CD4-positive, alpha-beta T cell (primary cell): ENCODE data around the gene LY6G5C. TPM values are rescaled to one million over a fixed set of nuclear protein-coding genes. Genes with fewer than 3 reads are reported as not detected.
A peak's percentile ranks its signal among the peaks of the same experiment; 100 is the strongest.

Experiments used
- ATAC-seq: fragments of 200-7000 bp; cut with Tn5 transposase; one replicate; pipeline ENCODE4 v1.10.0; 2022; ENCODE audit warnings: mild to moderate bottlenecking; ENCODE audit not compliant: poor library complexity
- CTCF ChIA-PET: fragments of 350-600 bp; sonication (Branson Sonifier 250); formaldehyde crosslinking; loops from one replicate; lab custom pipeline; 2021; ENCODE audit warnings: antibody characterized with exemption, inconsistent platforms; lab: Charles Lee
- POLR2A ChIA-PET: fragments of 350-600 bp; sonication (Branson Sonifier 250); formaldehyde crosslinking; loops from one replicate; lab custom pipeline; 2021; ENCODE audit warnings: antibody characterized with exemption, inconsistent platforms; lab: Charles Lee
- DNase-seq, 14 experiments: peaks; one replicate each; pipeline ENCODE4 v3.0.0-alpha.2; 2013 to 2020; ENCODE audit warnings: mixed read lengths in 2 of 14
- H3K27ac ChIP-seq, 2 donors: one replicate each; pipeline versions ENCODE4 v1.5.1 to v1.7.0; 2013; ENCODE audit warnings: low read length in 2 of 2, low read depth in 1 of 2, mild to moderate bottlenecking in 1 of 2
- H3K27me3 ChIP-seq, 2 experiments: 1 replicate in 1 of 2; 2 replicates in 1 of 2; pipeline versions ENCODE4 v1.6.1 to v1.7.0; 2013; ENCODE audit warnings: low read length in 2 of 2, control low read depth in 1 of 2, mild to moderate bottlenecking in 1 of 2, moderate library complexity in 1 of 2; ENCODE audit not compliant: insufficient read depth in 2 of 2, control insufficient read depth in 1 of 2
- H3K36me3 ChIP-seq: one replicate; pipeline ENCODE4 v1.6.1; 2013; ENCODE audit warnings: low read length, control low read depth; ENCODE audit not compliant: insufficient read depth
- H3K4me1 ChIP-seq: one replicate; pipeline ENCODE4 v1.6.1; 2013; ENCODE audit warnings: low read length, control low read depth; ENCODE audit not compliant: insufficient read depth
- H3K4me3 ChIP-seq: one replicate; pipeline ENCODE4 v1.5.1; 2013; ENCODE audit warnings: mild to moderate bottlenecking, low read length, moderate library complexity
- H3K9me3 ChIP-seq, 2 experiments: 1 replicate in 1 of 2; 2 replicates in 1 of 2; pipeline versions ENCODE4 v1.6.1 to v1.7.0; 2013; ENCODE audit warnings: low read length in 2 of 2, mild to moderate bottlenecking in 2 of 2, control low read depth in 1 of 2, moderate library complexity in 1 of 2; ENCODE audit not compliant: control insufficient read depth in 1 of 2, insufficient read depth in 1 of 2
- H3K27ac Mint-ChIP-seq: one replicate; pipeline ENCODE4 v1.8.0; 2020; ENCODE audit warnings: mixed read lengths
- H3K27me3 Mint-ChIP-seq: one replicate; pipeline ENCODE4 v1.8.0; 2021; ENCODE audit warnings: mixed read lengths
- H3K36me3 Mint-ChIP-seq: one replicate; pipeline ENCODE4 v1.8.0; 2021; ENCODE audit warnings: low read depth, mixed read lengths
- H3K4me1 Mint-ChIP-seq: one replicate; pipeline ENCODE4 v1.8.0; 2021; ENCODE audit warnings: low read depth, mixed read lengths
- H3K4me3 Mint-ChIP-seq: one replicate; pipeline ENCODE4 v1.8.0; 2020; ENCODE audit warnings: mild to moderate bottlenecking, mixed read lengths
- H3K9me3 Mint-ChIP-seq: one replicate; pipeline ENCODE4 v1.8.0; 2020; ENCODE audit warnings: mixed read lengths
- intact Hi-C, 2 experiments: fragments of 100-400 bp; cut with DNase I in 1 of 2; cut with micrococcal nuclease in 1 of 2; formaldehyde crosslinking; loops; one replicate each; pipeline versions ENCODE4 v1.15.1 to v1.9.0; 2023 to 2025; cut with DNase I, micrococcal nuclease
- polyA plus RNA-seq, 2 donors: library from polyadenylated mRNA; unstranded; fragments of 120-200 nt; gene quantifications; one replicate each; pipeline ENCODE4 v1.2.1, GENCODE V29; 2013
- total RNA-seq, 174 experiments: library from RNA in 2 of 174; stranded (reverse) in 2 of 174; gene quantifications; one replicate each; pipeline ENCODE4 v1.2.3 and lab custom pipeline; 2021 to 2026
- TF ChIP-seq, protein P1 (sequence below): fragments of 200-600 bp; IDR thresholded peaks from one replicate; pipeline ENCODE4 v1.8.0; 2022; ENCODE audit warnings: antibody characterized with exemption, mild to moderate bottlenecking

The LY6G5C gene, protein sequence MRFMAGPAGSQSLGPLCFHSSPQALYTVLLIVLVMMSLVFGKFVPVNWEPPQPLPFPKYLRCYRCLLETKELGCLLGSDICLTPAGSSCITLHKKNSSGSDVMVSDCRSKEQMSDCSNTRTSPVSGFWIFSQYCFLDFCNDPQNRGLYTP
- under 1 TPM; 0.49 to 0.67 TPM for total RNA-seq
- polyA plus RNA-seq (2013, experiment 1 of 2): 4.7 TPM
- 5.3 TPM for polyA plus RNA-seq (2013, experiment 2 of 2)
- total RNA-seq (lab: John Stamatoyannopoulos, UW): 0.34 to 5.4 (median 1.7) reads per million in 172 experiments

DNA sequence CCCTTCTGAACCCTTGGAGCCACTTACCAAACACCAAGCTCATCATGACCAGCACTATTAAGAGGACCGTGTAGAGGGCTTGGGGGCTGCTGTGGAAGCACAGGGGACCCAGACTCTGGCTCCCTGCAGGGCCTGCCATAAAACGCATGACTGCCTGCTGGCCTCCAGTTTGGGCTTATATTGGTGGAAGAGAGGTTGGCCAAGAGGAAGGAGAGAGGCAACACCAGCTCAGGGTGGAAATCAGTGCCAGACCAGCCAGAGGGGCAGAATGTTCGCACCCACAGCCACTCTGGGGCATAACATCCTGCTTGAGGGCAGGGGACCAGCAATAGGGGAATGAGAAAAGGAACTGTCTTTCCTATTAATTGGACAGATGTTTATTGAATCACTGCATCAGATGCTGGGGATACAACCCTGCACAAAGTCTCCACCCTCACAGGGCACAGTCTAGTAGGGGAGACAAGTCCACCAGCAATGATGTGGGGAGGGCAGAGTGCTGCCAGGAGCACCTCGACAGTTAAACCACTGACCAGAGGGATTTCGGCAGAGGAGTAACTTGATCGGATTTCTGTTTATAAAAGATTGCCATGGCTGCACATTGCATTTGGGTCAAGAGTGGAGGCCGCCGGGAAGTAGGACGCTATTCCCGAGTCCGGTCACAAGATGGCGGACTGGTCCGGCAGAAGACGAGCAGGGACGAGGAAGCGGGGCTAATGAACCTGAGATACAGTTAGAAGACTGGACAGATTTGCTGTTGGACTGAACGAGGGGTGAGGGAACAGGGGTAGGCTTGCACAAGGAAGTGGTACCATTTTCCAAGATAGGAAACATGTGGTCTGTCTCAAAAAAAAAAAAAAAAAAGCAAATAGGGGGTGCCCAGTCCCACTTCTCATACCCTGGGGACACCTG, at the start of gene LY6G5C:
Gene LY6G5C, minus strand, starts transcription at position 842 of the 909 bp plus-strand sequence. Its CDS starts 694 bp downstream, at position 148.
- Histone ChIP-seq H3K27ac (peak within 1 kb of the TSS in 1 of 2 donors; percentile 44), H3K36me3 (no peaks in the 10 kb centered on the region), H3K4me1 (peaks cover 21% of the 10 kb centered on the region), H3K27me3 (no peaks in the 10 kb centered on the region), H3K9me3 (no peaks in the 10 kb centered on the region), H3K4me3 (peak within 1 kb of the TSS; percentile 79)
- Mint-ChIP-seq H3K4me3 (peak within 1 kb of the TSS; percentile 87), H3K27me3 (no peaks in the 10 kb centered on the region), H3K36me3 (peaks cover 7% of the 10 kb centered on the region), H3K4me1 (peaks cover 19% of the 10 kb centered on the region), H3K9me3 (no peaks in the 10 kb centered on the region), H3K27ac (peak within 1 kb of the TSS; percentile 35)
- ChIA-PET CTCF (interaction anchor here (0.7 to 1.4 kb wide), 6 partner anchors 14 to 149 kb away, joined by 3 to 10 read pairs (median 4); partner anchors contain the start of gene ABHD16A), POLR2A (interaction anchor here (0.6 to 1.9 kb wide), 8 partner anchors 14 to 515 kb away, joined by 3 to 12 read pairs (median 4); partner anchors contain the start of genes ABHD16A, EHMT2, GPANK1 and HSPA1B)
- peak in 13 of 14 experiments; percentile 45 to 83 (median 61) for DNase-seq
- intact Hi-C loops: loop anchor here (1.0 to 5.0 kb wide), 5 partner anchors 48 to 272 kb away; partner anchors contain the start of gene DDAH2 (in 1 of the 2)
- ATAC-seq: peak; percentile 63
- TF ChIP-seq, protein P1, sequence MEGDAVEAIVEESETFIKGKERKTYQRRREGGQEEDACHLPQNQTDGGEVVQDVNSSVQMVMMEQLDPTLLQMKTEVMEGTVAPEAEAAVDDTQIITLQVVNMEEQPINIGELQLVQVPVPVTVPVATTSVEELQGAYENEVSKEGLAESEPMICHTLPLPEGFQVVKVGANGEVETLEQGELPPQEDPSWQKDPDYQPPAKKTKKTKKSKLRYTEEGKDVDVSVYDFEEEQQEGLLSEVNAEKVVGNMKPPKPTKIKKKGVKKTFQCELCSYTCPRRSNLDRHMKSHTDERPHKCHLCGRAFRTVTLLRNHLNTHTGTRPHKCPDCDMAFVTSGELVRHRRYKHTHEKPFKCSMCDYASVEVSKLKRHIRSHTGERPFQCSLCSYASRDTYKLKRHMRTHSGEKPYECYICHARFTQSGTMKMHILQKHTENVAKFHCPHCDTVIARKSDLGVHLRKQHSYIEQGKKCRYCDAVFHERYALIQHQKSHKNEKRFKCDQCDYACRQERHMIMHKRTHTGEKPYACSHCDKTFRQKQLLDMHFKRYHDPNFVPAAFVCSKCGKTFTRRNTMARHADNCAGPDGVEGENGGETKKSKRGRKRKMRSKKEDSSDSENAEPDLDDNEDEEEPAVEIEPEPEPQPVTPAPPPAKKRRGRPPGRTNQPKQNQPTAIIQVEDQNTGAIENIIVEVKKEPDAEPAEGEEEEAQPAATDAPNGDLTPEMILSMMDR: peak; percentile 71

DNA sequence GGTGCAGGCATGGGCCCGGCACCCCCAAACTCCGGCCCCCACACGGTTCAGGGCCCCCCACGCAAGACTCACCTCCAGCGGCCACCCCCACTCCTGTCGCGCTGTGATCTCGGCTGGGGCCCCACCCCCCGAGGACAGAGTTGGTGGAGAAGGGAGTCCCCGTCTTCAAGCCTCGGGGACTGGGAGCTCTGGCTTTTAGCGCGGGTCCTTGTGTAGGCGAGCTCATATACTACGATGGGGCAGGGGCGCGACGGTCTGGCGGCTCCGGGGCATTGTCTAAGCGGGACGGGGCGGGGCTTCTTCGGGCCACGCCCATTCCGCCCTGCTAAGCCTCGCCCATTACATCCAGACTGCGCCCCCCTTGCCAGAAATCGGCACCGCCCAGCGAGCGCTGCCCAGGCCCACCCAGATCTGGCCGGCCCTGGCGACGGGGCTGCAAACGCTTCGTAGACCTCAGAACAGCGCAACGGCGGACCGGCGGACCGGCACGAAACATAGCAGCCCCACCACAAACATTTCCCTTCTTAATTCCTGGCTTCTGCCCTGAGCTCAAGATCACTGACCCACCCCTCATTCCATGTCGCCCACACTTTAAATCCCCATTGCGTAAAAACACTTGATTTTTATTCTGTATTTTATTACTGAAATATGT, 49.2 kb upstream of the LY6G5C start:
- H3K36me3 ChIP-seq: peaks cover 39% of the 10 kb centered on the region
- TF ChIP-seq, protein P1: no peak
- H3K36me3 Mint-ChIP-seq: peaks cover 59% of the 10 kb centered on the region
- H3K9me3 ChIP-seq: no peaks in the 10 kb centered on the region
- no peaks in the 10 kb centered on the region for H3K27me3 ChIP-seq
- peak overlapping the region; percentile 45 to 68 for H3K27ac ChIP-seq
- POLR2A ChIA-PET: interaction anchor here (0.6 to 2.4 kb wide), 18 partner anchors 9 to 107 kb away, joined by 3 to 21 read pairs (median 6); partner anchors contain the start of genes ABHD16A, BAG6, C6orf47 and HSPA1A
- CTCF ChIA-PET: interaction anchor here (0.6 to 5.8 kb wide), 17 partner anchors 9 to 136 kb away, joined by 3 to 41 read pairs (median 4); partner anchors contain the start of genes ABHD16A, HSPA1A, HSPA1B and HSPA1L
- peak overlapping the region; percentile 77 for H3K4me3 ChIP-seq
- DNase-seq (peak in 13 of 14 experiments; percentile 42 to 84 (median 56)), ATAC-seq (peak; percentile 55)
- H3K4me3 Mint-ChIP-seq: peak overlapping the region; percentile 98
- H3K9me3 Mint-ChIP-seq: no peaks in the 10 kb centered on the region
- H3K27me3 Mint-ChIP-seq: no peaks in the 10 kb centered on the region
- H3K27ac Mint-ChIP-seq: peak overlapping the region; percentile 61
- intact Hi-C loops: loop anchor here (1.0 to 2.0 kb wide), 9 partner anchors 8 to 104 kb away; partner anchors contain the start of genes LY6G5C (in 1 of the 2) and VARS1 (in 1 of the 2)
- H3K4me1 ChIP-seq: peaks cover 71% of the 10 kb centered on the region
- peaks cover 73% of the 10 kb centered on the region for H3K4me1 Mint-ChIP-seq
